Mononuclear cell (primary cell): ENCODE results near the gene PTPRS. TPM values are rescaled to one million over a fixed set of nuclear protein-coding genes. Genes with fewer than 3 reads are reported as not detected.

Source experiments
- H3K27me3 ChIP-seq: 2 replicates; pipeline ENCODE4 v1.6.0; 2011; ENCODE audit warnings: low read length, control low read depth; ENCODE audit not compliant: insufficient read depth
- H3K4me1 ChIP-seq: 2 replicates; pipeline ENCODE4 v1.5.1; 2011; ENCODE audit warnings: mild to moderate bottlenecking, low read length, control low read depth; ENCODE audit not compliant: insufficient read depth
- H3K4me3 ChIP-seq: 2 replicates; pipeline ENCODE4 v1.5.1; 2011; ENCODE audit warnings: mild to moderate bottlenecking, low read length, moderate library complexity
- H3K9me3 ChIP-seq: 2 replicates; pipeline ENCODE4 v1.5.1; 2011; ENCODE audit warnings: low read depth, mild to moderate bottlenecking, control low read depth, low read length
- total RNA-seq: library from RNA; depleted of rRNA; stranded (reverse); fragments of >200 nt; gene quantifications from one replicate; pipeline ENCODE4 v1.2.3, GENCODE V29; 2012

PTPRS gene
- total RNA-seq, 1 donor, result 5.9 TPM

DNA sequence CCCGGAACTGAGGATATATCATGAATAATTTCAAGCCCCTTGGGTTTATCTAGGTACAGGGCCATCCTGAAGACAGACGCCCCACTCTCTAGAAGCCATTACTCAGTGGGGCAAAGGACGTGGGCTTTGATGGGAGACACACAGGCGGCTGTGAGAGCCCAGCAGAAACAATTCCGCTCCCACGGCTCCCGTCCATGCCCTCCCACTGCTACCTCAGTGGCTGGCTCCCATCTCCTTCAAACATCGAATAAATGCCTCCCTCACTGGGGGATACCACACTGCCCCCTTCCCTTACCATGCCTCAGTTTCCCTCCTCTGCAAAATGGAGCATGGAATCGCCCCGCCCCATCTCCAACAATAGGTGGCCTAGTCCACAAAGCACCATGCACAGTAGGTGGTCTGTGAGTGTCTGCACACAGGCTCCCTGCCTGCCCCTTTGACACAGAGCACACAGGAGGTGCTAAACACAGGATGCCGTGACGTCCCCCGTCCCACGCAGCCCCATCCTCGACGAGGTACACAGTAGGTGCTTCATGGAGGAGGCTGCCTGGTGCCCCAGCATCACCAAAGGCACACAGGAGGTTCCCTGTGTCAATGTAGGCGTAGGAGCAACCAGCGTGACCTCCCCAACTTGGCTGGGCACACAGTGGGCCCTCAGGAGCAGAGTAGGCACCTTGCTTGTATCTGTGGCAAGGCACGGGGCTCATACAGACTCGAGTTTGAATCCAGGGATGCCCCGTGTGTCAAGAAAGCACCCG is 46.0 kb downstream of the PTPRS start:
- Histone ChIP-seq H3K9me3 (no peaks in the 10 kb centered on the region), H3K27me3 (peaks cover 6% of the 10 kb centered on the region), H3K4me3 (no peak overlapping the region), H3K4me1 (peaks cover 8% of the 10 kb centered on the region)

DNA sequence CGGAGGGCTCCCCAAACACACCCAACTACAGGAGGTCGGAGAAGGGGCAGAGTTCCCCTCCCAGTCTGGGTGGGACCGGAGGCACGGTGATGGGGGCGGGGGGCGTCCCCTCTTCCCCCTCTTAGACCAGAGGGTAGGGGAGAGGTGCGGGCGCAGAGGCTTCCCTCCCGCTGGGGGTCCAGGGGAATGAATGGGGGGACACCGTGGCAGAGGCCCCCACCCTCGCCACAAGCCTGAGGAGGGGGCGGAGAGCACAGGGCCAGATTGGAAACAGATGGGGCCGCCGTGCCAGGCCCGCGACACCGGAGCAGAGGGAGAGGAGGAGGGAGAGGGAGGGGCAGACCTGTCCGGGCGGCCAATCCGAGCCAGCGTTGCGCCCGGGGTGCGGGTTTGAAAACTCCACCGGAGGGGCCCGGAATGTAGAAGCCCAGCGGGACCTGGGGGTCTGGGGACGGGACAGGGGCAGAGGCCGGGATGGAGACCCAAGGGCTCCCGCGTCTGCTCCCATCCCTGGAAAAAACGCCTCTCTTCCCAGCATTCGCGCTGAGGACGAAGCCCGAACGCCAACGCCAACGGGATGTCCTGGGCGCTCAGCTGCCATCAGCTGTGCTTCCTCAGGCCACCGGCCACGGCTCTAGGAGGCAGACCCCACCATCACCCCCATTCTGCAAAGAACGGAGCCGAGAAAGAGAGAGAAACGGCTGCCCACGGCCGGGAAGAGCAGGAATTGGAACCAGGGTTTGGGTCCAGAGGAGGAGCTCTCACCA is 46.8 kb downstream of the PTPRS start:
- H3K9me3 ChIP-seq, result no peaks in the 10 kb centered on the region
- H3K4me3 ChIP-seq, result no peak overlapping the region

DNA sequence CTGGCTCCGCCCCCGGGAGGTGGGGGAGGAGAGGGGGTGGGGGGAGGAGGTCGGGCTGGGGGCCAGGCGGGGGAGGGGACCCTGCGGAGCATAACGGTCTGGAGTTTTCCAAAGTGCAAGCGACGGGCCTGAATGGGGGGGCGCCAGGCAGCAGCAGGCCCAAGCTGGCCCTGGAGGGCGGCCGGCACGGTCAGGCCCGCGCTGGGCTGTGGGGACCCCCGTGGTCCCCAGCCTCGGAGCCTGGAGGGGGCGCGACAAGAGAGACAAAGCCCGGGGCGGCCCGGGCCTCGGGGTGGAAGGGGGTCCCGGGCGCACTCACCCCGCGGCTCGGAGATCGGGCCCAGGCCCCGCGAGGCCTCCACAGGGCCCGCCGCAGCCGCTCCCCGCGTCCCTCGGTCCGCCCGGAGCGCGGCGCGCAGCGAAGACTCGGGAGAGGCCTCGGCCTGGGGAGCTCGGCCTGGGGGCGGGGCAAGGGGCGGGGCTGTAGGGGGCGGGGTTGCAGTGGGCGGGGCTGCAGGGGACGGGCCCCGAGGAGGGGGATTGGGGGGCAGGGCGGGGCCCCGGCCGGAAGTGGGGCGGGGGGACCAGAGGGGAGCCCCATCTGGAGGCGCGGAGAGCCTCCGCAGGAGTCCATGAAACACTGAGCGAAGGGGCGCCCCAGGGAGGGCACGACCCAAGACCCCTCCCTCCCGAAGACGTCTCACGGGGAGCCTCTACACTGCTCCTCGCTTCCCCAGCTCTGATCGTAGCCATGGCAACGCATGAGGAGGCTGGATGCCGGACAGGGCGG is 47.6 kb downstream of the PTPRS start:
- H3K9me3 ChIP-seq, result no peaks in the 10 kb centered on the region
- peaks cover 8% of the 10 kb centered on the region for H3K4me1 ChIP-seq
- no peak overlapping the region for H3K4me3 ChIP-seq
- H3K27me3 ChIP-seq, result peaks cover 6% of the 10 kb centered on the region

More for the DNA sequence above, 46.8 kb downstream of the PTPRS start:
- Histone ChIP-seq H3K27me3 (peaks cover 6% of the 10 kb centered on the region), H3K4me1 (peaks cover 8% of the 10 kb centered on the region)

DNA sequence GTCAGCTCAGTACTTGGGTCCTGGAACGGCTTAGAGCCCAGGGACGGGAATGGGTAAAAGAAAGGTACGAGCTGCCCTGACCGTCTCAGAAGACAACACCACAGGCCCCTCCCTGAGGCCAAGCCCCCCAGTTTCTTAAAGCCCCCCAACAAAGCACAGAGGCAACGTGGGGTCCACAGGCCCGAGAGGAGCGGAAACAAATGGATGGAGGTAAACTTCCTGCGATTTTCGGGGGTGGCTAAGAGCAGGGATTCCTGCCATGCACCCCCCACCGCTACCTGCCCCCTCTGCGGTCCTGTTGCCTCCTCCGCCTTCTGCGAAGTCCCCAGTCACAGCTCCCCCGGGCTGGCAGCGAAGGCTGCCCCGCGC is 48.2 kb downstream of the PTPRS start:
- Histone ChIP-seq H3K9me3 (no peaks in the 10 kb centered on the region), H3K4me1 (peaks cover 8% of the 10 kb centered on the region), H3K4me3 (no peak overlapping the region), H3K27me3 (peaks cover 6% of the 10 kb centered on the region)

DNA sequence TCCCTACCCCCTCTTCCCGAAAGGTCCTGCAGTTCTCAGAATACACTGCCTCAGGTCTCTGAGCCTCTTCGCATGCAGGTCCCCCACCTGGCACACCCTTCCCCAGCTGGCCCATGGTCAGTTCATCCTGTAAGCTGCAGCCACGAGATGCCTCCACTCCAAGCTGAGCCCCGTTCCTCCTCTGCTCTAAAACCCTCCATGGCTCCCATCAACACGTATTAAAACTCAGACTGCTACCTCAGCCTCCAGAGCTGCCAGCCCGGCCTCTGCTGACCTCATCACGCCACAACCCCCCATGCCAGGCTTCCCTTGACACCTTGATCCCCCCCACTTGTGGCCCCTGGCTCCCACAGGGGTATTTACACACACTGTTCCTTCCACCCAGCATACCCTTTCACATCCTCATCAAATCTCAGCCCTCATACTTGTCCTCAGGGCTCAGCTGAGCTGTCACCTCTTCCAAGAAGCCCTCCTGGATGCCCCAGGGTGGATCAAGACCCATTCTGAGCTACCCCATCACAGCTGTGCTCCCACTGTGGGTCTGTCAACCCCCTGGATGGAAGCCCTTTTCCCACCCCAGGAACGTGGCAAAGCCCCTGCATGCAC is 48.9 kb downstream of the PTPRS start:
- no peaks in the 10 kb centered on the region for H3K9me3 ChIP-seq
- peaks cover 6% of the 10 kb centered on the region for H3K27me3 ChIP-seq
- H3K4me3 ChIP-seq, result no peak overlapping the region
- peaks cover 8% of the 10 kb centered on the region for H3K4me1 ChIP-seq

Other genes starting within 250 kb of the PTPRS start
- gene ZNRF4, start 114.6 kb upstream of the PTPRS start, total RNA-seq, result not detected
- 0.84 TPM for gene TINCR, start 227.1 kb upstream of the PTPRS start, total RNA-seq